HEK293 (cell line): Measurements from ENCODE around the gene LGALS7.

Experiments used
- BCL11A ChIP-seq: fragments of 450-650 bp; formaldehyde crosslinking; IDR thresholded peaks from 2 replicates; pipeline ENCODE4 v1.5.1; 2016; ENCODE audit warnings: low read depth, missing biosample characterization, missing genetic modification characterization
- ZNF121 ChIP-seq: fragments of 450-650 bp; formaldehyde crosslinking; IDR thresholded peaks from 2 replicates; pipeline ENCODE4 v1.5.1; 2016; ENCODE audit warnings: missing biosample characterization, missing genetic modification characterization
- TF ChIP-seq, protein P1 (sequence below): fragments of 450-650 bp; formaldehyde crosslinking; IDR thresholded peaks from 2 replicates; pipeline ENCODE4 v1.5.1; 2016; ENCODE audit warnings: missing biosample characterization, missing genetic modification characterization

DNA sequence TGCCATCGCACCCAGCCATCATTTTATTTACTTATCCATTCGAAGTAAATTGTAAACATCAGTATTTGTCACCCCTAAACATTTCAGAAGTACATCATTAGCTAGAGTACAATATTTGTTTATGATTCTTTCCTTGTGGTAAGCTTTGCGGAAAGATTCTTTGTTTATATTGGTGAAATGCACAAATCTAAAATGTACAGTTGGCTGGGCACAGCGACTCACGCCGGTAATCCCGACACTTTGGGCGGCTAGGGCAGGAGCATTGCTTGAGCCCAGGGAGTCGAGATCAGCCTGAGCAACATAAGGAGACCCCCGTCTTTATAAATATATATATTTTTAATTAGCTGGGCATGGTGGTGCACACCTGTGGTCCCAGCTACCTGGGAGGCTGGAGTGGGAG lies 25.8 kb upstream of the LGALS7 start:
- TF ChIP-seq ZNF121 (tag by site-specific recombination), result no peak
- TF ChIP-seq, protein P1, sequence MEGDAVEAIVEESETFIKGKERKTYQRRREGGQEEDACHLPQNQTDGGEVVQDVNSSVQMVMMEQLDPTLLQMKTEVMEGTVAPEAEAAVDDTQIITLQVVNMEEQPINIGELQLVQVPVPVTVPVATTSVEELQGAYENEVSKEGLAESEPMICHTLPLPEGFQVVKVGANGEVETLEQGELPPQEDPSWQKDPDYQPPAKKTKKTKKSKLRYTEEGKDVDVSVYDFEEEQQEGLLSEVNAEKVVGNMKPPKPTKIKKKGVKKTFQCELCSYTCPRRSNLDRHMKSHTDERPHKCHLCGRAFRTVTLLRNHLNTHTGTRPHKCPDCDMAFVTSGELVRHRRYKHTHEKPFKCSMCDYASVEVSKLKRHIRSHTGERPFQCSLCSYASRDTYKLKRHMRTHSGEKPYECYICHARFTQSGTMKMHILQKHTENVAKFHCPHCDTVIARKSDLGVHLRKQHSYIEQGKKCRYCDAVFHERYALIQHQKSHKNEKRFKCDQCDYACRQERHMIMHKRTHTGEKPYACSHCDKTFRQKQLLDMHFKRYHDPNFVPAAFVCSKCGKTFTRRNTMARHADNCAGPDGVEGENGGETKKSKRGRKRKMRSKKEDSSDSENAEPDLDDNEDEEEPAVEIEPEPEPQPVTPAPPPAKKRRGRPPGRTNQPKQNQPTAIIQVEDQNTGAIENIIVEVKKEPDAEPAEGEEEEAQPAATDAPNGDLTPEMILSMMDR, result no peak
- no peak for TF ChIP-seq BCL11A (tag by site-specific recombination)
